GM12878 (cell line): ENCODE measurements around the gene WNT7A. TPM values are rescaled to one million over a fixed set of nuclear protein-coding genes. Genes with fewer than 3 reads are reported as not detected.

Source experiments
- ATAC-seq: fragments of 200-7000 bp; cut with Tn5 transposase; 3 replicates; pipeline ENCODE4 v1.9.1; 2020; ENCODE audit warnings: mild to moderate bottlenecking, moderate library complexity
- BruUV-seq: library from RNA; stranded (reverse); fragments of 400-500 nt; replicated peaks from 2 replicates; lab custom pipeline; 2021; lab: Mats Ljungman, UMichigan
- CTCF ChIA-PET: fragments of 300-600 bp; sonication (Branson Sonifier 250); formaldehyde crosslinking; extraction: SDS; loops from one replicate; lab custom pipeline; 2021; ENCODE audit warnings: inconsistent platforms; lab: Yijun Ruan, JAX
- POLR2A ChIA-PET: fragments of 350-600 bp; formaldehyde crosslinking; extraction: SDS; loops from one replicate; lab custom pipeline; 2021; ENCODE audit warnings: inconsistent platforms; lab: Charles Lee
- RAD21 ChIA-PET: fragments of 300-600 bp; sonication (Branson Sonifier 250); formaldehyde crosslinking; loops from one replicate; lab custom pipeline; 2023; ENCODE audit warnings: antibody characterized with exemption; ENCODE audit not compliant: unreplicated experiment; lab: Charles Lee
- SMC1A ChIA-PET: fragments of 300-600 bp; sonication (Branson Sonifier 250); formaldehyde crosslinking; loops from one replicate; lab custom pipeline; 2023; ENCODE audit not compliant: unreplicated experiment, uncharacterized antibody; lab: Charles Lee
- DNase-seq: peaks from one replicate; pipeline ENCODE4 v3.0.0-alpha.2; 2011; ENCODE audit warnings: low read depth, low spot score
- FAIRE-seq: peaks from 3 replicates; lab custom pipeline; 2011; peaks lifted over from hg19 to GRCh38; lab: Jason Lieb, UNC
- H2AFZ ChIP-seq: 2 replicates; pipeline ENCODE4 v1.6.0; 2011; ENCODE audit warnings: low read depth, low read length, control low read depth; ENCODE audit not compliant: control insufficient read depth
- H3K27ac ChIP-seq: 2 replicates; pipeline ENCODE4 v1.5.1; 2011; ENCODE audit warnings: control low read depth; ENCODE audit not compliant: control insufficient read depth, insufficient read depth
- H3K27me3 ChIP-seq, 2 experiments: replicated peaks in 1 of 2; 2 replicates each; pipeline versions ENCODE4 v1.6.0 to v1.6.1; 2011; ENCODE audit warnings: low read length in 1 of 2; ENCODE audit not compliant: control insufficient read depth in 2 of 2, insufficient read depth in 2 of 2
- H3K36me3 ChIP-seq, 2 experiments: 2 replicates each; pipeline ENCODE4 v1.5.1; 2011; ENCODE audit warnings: low read length in 1 of 2; ENCODE audit not compliant: control insufficient read depth in 2 of 2, insufficient read depth in 2 of 2
- H3K4me1 ChIP-seq: 2 replicates; pipeline ENCODE4 v1.6.1; 2011; ENCODE audit warnings: mild to moderate bottlenecking, low read length, moderate library complexity, mixed read lengths; ENCODE audit not compliant: control insufficient read depth, insufficient read depth
- H3K4me2 ChIP-seq: 2 replicates; pipeline ENCODE4 v1.6.0; 2011; ENCODE audit warnings: control low read depth; ENCODE audit not compliant: control insufficient read depth, insufficient read depth
- H3K4me3 ChIP-seq: fragments of 200-600 bp; sonication (generic); 2 replicates; pipeline ENCODE4 v1.5.1; 2016
- H3K79me2 ChIP-seq: 2 replicates; pipeline ENCODE4 v1.6.0; 2011; ENCODE audit warnings: low read length; ENCODE audit not compliant: control insufficient read depth, insufficient read depth
- H3K9ac ChIP-seq: 2 replicates; pipeline ENCODE4 v1.8.0; 2011; ENCODE audit warnings: low read length, control low read depth, mixed read lengths; ENCODE audit not compliant: control insufficient read depth, insufficient read depth
- H3K9me3 ChIP-seq: replicated peaks from 3 replicates; pipeline ENCODE4 v1.5.1; 2011; ENCODE audit warnings: mild to moderate bottlenecking, low read length; ENCODE audit not compliant: control insufficient read depth, insufficient read depth
- H4K20me1 ChIP-seq: 2 replicates; pipeline ENCODE4 v1.6.0; 2011; ENCODE audit not compliant: control insufficient read depth, insufficient read depth
- CREM ChIP-seq: IDR thresholded peaks from 2 replicates; pipeline ENCODE4 v1.6.1; 2014; ENCODE audit warnings: antibody characterized with exemption, low read depth
- CTCF ChIP-seq, 3 experiments: IDR thresholded peaks in 2 of 3; conservative IDR thresholded peaks in 1 of 3; 2 replicates each; pipeline ENCODE4 v1.5.1; 2011; ENCODE audit warnings: low read depth in 3 of 3, low read length in 3 of 3, mild to moderate bottlenecking in 3 of 3, control low read depth in 2 of 3, moderate library complexity in 2 of 3, inconsistent platforms in 1 of 3, mixed read lengths in 1 of 3; ENCODE audit not compliant: control insufficient read depth in 2 of 3, insufficient read depth in 1 of 3; ENCODE audit errors: extremely low read depth in 1 of 3
- E2F8 ChIP-seq: fragments of 450-650 bp; IDR thresholded peaks from 2 replicates; pipeline ENCODE4 v1.6.1; 2018; ENCODE audit warnings: mild to moderate bottlenecking, low read depth, moderate library complexity; ENCODE audit not compliant: partially characterized antibody
- EED ChIP-seq: sonication (generic); IDR thresholded peaks from 2 replicates; pipeline ENCODE4 v1.6.1; 2016; ENCODE audit warnings: antibody characterized with exemption, low read depth
- HDGF ChIP-seq: fragments of 450-650 bp; IDR thresholded peaks from 2 replicates; pipeline ENCODE4 v1.6.1; 2016; ENCODE audit warnings: antibody characterized with exemption
- MTA3 ChIP-seq: IDR thresholded peaks from 2 replicates; pipeline ENCODE4 v1.6.1; 2012; ENCODE audit warnings: low read length, inconsistent platforms, borderline replicate concordance
- TCF12 ChIP-seq: IDR thresholded peaks from 2 replicates; pipeline ENCODE4 v1.6.1; 2011; ENCODE audit warnings: low read depth, mild to moderate bottlenecking, low read length
- ZBTB4 ChIP-seq: fragments of 450-650 bp; formaldehyde crosslinking; IDR thresholded peaks from 2 replicates; pipeline ENCODE4 v1.4.0; 2022; ENCODE audit warnings: mild to moderate bottlenecking, moderate library complexity
- ZNF622 ChIP-seq: fragments of 450-650 bp; IDR thresholded peaks from 2 replicates; pipeline ENCODE4 v1.6.1; 2017; ENCODE audit warnings: mild to moderate bottlenecking, inconsistent platforms
- WGBS: methylation state at CpG from one replicate; pipeline ENCODE4 v1.1.6; 2016; ENCODE audit warnings: low lambda C conversion rate; ENCODE audit not compliant: insufficient replicate concordance, insufficient coverage; ENCODE audit errors: missing lambda C conversion rate; 5-methylcytosine and 5-hydroxymethylcytosine counted together
- in situ Hi-C: fragments of 300-500 bp; cut with MboI; formaldehyde crosslinking; loops from 9 replicates; pipeline ENCODE4 v1.14.3; 2018; ENCODE audit warnings: mixed read lengths
- intact Hi-C: fragments of 100-400 bp; cut with micrococcal nuclease; formaldehyde crosslinking; loops from one replicate; pipeline ENCODE4 v1.14.2; 2022; ENCODE audit not compliant: unreplicated experiment
- polyA plus RNA-seq, 11 experiments: library from polyadenylated mRNA; depleted of rRNA in 4 of 11; unstranded in 6 of 11; stranded (reverse) in 5 of 11; fragments of >200 nt; fragmentation: Nextera tagmentation in 4 of 11; fragmentation: Illumina TruSeq in 1 of 11; extraction: Ambion mirVana in 4 of 11; extraction: Trizol in 1 of 11; gene quantifications; 1 replicate in 1 of 11; 2 replicates in 10 of 11; pipeline versions ENCODE4 v1.2.1 to v1.2.3, GENCODE V29; 2011 to 2016; ENCODE audit warnings: inconsistent platforms in 2 of 11, missing spikeins in 2 of 11, low read depth in 1 of 11
- total RNA-seq, 4 experiments: library from RNA; depleted of rRNA in 3 of 4; stranded (reverse); fragments of >200 nt in 3 of 4; fragmentation: Illumina TruSeq in 1 of 4; extraction: Trizol in 1 of 4; gene quantifications; 2 replicates each; pipeline versions ENCODE4 v1.2.1 to v1.2.3, GENCODE V29; 2013 to 2021

WNT7A gene
- total and polyA plus RNA-seq, 10 of the 15 experiments (the other 5 are each of a cell fraction or from before 2014, with no cell fraction given), result 0.08 TPM; not detected in 9

- TF ChIP-seq E2F8 (no peak), HDGF (no peak)
These were observed 1.4 kb downstream of the WNT7A start (continued) for GRCh38 chr3:13878281-13879101.

- TF ChIP-seq EED (no peak), CREM (no peak), ZBTB4 (no peak), CTCF (IDR thresholded peaks at IDR 0.05 in 2 of 3, conservative IDR thresholded peaks at IDR 0.05 in 1 of 3; ENCODE audit: control insufficient read depth in 2 of 3, extremely low read depth in 1 of 3, insufficient read depth in 1 of 3, low read depth in 3 of 3, low read length in 3 of 3) (no peak), MTA3 (no peak), TCF12 (no peak), ZNF622 (no peak)
- BruUV-seq, result no TSS peak
- in situ Hi-C loops, result no loop called here
- FAIRE-seq (no peak), DNase-seq (no peak), ATAC-seq (no peak)
- no peak overlapping the region for H3K4me3 ChIP-seq
- H3K27ac ChIP-seq, result no peak overlapping the region
- CTCF ChIA-PET, result no interaction called here
- H3K36me3 ChIP-seq, result no peaks in the 10 kb centered on the region
- H3K9ac ChIP-seq, result no peak overlapping the region
- H3K4me2 ChIP-seq, result no peak overlapping the region
- WGBS, result 34% methylated on average over 14 of the region's 25 CpGs
- no peaks in the 10 kb centered on the region; the same call in 2 of the 3 replicates for H3K9me3 ChIP-seq
- RAD21 ChIA-PET, result no interaction called here
- H3K27me3 ChIP-seq, result peaks cover 1 to 11% of the 10 kb centered on the region in 2 experiments
- SMC1A ChIA-PET, result no interaction called here
- no peaks in the 10 kb centered on the region for H3K4me1 ChIP-seq
- H4K20me1 ChIP-seq, result no peaks in the 10 kb centered on the region
- H2AFZ ChIP-seq, result no peak overlapping the region
- POLR2A ChIA-PET, result no interaction called here
- no peaks in the 10 kb centered on the region for H3K79me2 ChIP-seq
- intact Hi-C loops, result no loop called here
These were observed 2.0 kb downstream of the WNT7A start for GRCh38 chr3:13877911-13878280.
